Motor neuron (in vitro differentiated cells): ENCODE data around the gene SIVA1. TPM values are rescaled to one million over a fixed set of nuclear protein-coding genes. Genes with fewer than 3 reads are reported as not detected.

ENCODE experiments used
- ATAC-seq, 8 experiments: fragments of 200-7000 bp; cut with Tn5 transposase; replicated peaks in 6 of 8; 2 replicates each; pipeline ENCODE4 v1.8.0; 2021; ENCODE audit warnings: mild to moderate bottlenecking in 8 of 8, moderate library complexity in 8 of 8
- H3K27ac ChIP-seq, 2 donors: fragments of 250-450 bp; sonication (Bioruptor Pico); 2 replicates each; pipeline ENCODE4 v1.9.0; 2021; ENCODE audit warnings: antibody characterized with exemption in 2 of 2, mild to moderate bottlenecking in 2 of 2, moderate library complexity in 1 of 2
- H3K4me1 ChIP-seq, 2 donors: fragments of 250-450 bp; sonication (Bioruptor Pico); replicated peaks in 1 of 2; 2 replicates each; pipeline ENCODE4 v1.6.1; 2021; ENCODE audit warnings: antibody characterized with exemption in 2 of 2, mild to moderate bottlenecking in 2 of 2, moderate library complexity in 1 of 2
- H3K4me3 ChIP-seq, 5 donors: fragments of 250-450 bp; sonication (Bioruptor Pico); 2 replicates each; pipeline ENCODE4 v1.9.0; 2021; ENCODE audit warnings: antibody characterized with exemption in 5 of 5, mild to moderate bottlenecking in 5 of 5, moderate library complexity in 4 of 5
- WGBS, 10 experiments: fragments of 450-650 bp; shearing (Covaris generic); methylation state at CpG; one replicate each; pipeline ENCODE4 v1.0.0; 2022; 5-methylcytosine and 5-hydroxymethylcytosine counted together
- in situ Hi-C, 9 experiments: fragments of 400-800 bp; cut with MboI; loops; one replicate each; pipeline ENCODE4 v1.15.0; 2021; ENCODE audit warnings: low sequenced_read_pairs in 9 of 9, low pct_unique_long_range_greater_than_20kb in 2 of 9; ENCODE audit not compliant: unreplicated experiment in 9 of 9
- total RNA-seq, 8 experiments: library from RNA; unstranded; fragments of 300-600 nt; gene quantifications; 2 replicates each; pipeline versions ENCODE4 v1.2.3 to v1.2.4, GENCODE V29; 2022

SIVA1 gene
- total RNA-seq, 8 experiments from 2014 or later: 41.3 to 90.2 (median 52.7) TPM

- H3K27ac ChIP-seq: peak overlapping the region in 1 of 2 donors; percentile 81
- peaks cover 20 to 42% of the 10 kb centered on the region in 2 donors for H3K4me1 ChIP-seq
- in situ Hi-C loops: no loop called here
- peak overlapping the region in 4 of 5 donors; percentile 35 to 45 (median 40) for H3K4me3 ChIP-seq
- peak in 4 of 8 experiments; percentile 8 to 33 (median 16) for ATAC-seq
- WGBS, 10 experiments: 0 to 28% (median 8%) methylated on average over 1 to 7 of the region's 21 CpGs; no CpG with 5 or more reads in 6 of the 10 experiments
Measured at GRCh38 chr14:104799244-104800014, 46.5 kb downstream of the SIVA1 start.

DNA sequence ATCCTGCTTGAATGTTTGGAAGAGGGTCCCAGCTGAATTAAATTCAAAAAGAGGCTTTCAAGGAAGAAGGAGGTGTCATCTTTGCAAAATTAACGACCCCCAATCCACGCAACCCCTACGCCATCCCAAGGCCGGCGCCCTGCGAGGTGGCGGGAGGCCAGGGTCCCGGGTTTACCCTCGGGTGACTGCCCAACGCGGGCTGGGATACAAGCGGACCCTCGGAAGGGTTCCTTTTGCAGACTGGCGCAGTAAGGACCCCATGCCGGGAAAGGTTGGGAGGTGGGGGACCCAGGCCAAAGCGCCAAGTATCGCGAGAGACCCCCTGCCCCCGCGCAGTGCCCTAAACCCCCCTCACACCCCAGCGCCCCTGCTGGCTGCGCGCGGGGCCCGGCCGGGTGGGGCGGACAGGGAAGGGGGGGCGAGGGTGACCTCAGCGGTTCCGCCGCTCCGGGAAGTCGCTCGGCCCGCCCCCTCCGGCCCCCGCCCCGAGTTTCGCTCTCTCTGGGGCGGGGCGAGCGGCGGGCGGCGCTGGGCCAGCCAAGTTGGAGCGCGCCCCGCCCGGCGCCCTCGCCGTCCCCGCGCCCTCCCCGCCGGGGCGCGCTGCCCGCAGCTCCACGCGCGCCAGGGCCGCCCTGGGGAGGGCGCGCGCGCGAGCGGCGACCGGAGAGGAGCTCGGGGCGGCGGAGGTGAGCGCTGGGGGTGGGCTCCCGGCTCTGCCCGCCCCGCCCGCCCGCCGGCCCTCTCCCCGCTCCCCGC lies 47.2 kb downstream of the SIVA1 start:
- H3K27ac ChIP-seq: peak overlapping the region in 1 of 2 donors; percentile 81
- H3K4me3 ChIP-seq: peak overlapping the region; percentile 35 to 45 (median 37)
- in situ Hi-C loops: no loop called here

GRCh38 chr14:104800771-104801519 lies 48.0 kb downstream of the SIVA1 start, which contains the start of gene ZBTB42:
ZBTB42 (plus strand) TSS chr14:104801101; CDS start chr14:104801198, 97 bp downstream.
- ATAC-seq: peak in 3 of 8 experiments; percentile 21 to 58 (median 29)
- 0 to 100% (median 4%) methylated on average over 1 to 13 of the region's 105 CpGs; no CpG with 5 or more reads in 6 of the 10 experiments for WGBS, 10 experiments
- peaks cover 16 to 46% of the 10 kb centered on the region in 2 donors for H3K4me1 ChIP-seq
- in situ Hi-C loops: no loop called here
- peak within 1 kb of the TSS; percentile 35 to 45 (median 37) for H3K4me3 ChIP-seq
- H3K27ac ChIP-seq: peak within 1 kb of the TSS in 1 of 2 donors; percentile 81

More for the DNA sequence above, 47.2 kb downstream of the SIVA1 start:
- H3K4me1 ChIP-seq: peaks cover 18 to 43% of the 10 kb centered on the region in 2 donors
- ATAC-seq: peak; percentile 41 to 81 (median 69)
- whole genome bisulfite sequencing, 10 experiments: 0 to 6% methylated on average over 4 to 10 of the region's 83 CpGs; no CpG with 5 or more reads in 8 of the 10 experiments

DNA sequence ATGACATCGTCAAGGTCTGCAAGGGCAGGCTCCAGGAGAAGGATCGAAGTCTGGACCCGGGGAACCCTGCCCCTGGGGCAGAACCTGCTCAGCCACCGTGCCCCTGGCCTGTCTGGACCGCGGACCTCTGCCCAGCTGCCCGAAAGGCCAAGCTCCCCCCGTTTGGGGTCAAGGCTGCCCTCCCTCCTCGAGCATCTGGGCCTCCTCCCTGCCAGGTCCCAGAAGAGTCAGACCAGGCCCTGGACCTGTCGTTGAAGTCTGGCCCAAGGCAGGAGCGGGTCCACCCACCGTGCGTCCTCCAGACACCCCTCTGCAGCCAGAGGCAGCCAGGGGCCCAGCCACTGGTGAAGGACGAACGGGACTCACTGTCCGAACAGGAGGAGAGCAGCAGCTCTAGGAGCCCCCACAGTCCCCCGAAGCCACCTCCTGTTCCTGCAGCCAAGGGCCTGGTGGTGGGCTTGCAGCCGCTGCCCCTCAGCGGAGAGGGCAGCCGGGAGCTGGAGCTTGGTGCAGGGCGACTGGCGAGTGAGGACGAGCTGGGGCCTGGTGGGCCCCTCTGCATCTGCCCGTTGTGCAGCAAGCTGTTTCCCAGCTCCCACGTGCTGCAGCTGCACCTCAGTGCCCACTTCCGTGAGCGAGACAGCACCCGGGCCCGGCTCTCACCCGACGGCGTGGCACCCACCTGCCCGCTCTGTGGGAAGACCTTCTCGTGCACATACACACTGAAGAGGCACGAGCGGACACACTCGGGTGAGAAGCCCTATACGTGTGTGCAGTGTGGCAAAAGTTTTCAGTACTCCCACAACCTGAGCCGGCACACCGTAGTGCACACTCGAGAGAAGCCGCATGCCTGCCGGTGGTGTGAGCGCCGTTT lies 48.8 kb downstream of the SIVA1 start:
- no peak overlapping the region for H3K27ac ChIP-seq
- in situ Hi-C loops: no loop called here
- H3K4me1 ChIP-seq: peaks cover 13 to 38% of the 10 kb centered on the region in 2 donors
- ATAC-seq: no peak
- peak overlapping the region; percentile 35 to 45 (median 37) for H3K4me3 ChIP-seq
- WGBS, 10 experiments: 10 to 90% (median 74%) methylated on average over 1 to 14 of the region's 45 CpGs; no CpG with 5 or more reads in 4 of the 10 experiments

GRCh38 chr14:104802394-104803184 lies 49.6 kb downstream of the SIVA1 start:
- Histone ChIP-seq H3K4me1 (peaks cover 13 to 30% of the 10 kb centered on the region in 2 donors), H3K4me3 (no peak overlapping the region), H3K27ac (no peak overlapping the region)
- ATAC-seq: no peak
- in situ Hi-C loops: no loop called here
- 50 to 100% (median 90%) methylated on average over 1 to 6 of the region's 20 CpGs; no CpG with 5 or more reads in 4 of the 10 experiments for WGBS, 10 experiments

DNA sequence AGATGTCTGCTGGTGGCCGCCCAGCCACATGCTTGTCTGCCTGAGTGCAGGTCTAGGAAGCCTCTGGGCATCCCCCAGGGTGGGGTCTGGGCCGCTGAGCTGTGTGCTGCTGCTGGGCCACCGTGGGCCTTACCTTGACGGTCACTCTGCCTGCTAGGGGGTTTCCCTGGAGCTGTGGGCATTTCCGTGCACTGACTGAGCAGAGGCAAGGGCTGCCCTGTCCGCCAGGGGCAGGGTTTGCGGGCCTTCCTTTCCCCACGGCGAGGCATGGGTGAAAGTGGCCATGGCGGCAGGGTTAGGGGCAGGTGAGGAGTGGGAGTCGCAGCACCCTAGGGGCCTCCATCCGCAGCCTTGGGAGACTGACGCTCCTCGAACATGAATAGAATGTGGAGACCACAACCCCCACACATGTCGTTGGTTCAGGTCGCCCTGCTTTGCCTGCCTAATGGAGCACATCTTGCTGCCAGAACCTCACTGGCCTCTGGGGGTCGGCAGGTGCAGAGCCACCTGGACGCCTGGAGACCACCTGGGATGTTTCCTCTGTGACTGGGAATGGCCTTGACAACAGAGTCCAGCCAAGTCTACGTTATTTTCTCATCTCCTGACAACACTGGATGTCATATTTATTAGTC lies 50.4 kb downstream of the SIVA1 start:
- in situ Hi-C loops: no loop called here
- no peak for ATAC-seq

DNA sequence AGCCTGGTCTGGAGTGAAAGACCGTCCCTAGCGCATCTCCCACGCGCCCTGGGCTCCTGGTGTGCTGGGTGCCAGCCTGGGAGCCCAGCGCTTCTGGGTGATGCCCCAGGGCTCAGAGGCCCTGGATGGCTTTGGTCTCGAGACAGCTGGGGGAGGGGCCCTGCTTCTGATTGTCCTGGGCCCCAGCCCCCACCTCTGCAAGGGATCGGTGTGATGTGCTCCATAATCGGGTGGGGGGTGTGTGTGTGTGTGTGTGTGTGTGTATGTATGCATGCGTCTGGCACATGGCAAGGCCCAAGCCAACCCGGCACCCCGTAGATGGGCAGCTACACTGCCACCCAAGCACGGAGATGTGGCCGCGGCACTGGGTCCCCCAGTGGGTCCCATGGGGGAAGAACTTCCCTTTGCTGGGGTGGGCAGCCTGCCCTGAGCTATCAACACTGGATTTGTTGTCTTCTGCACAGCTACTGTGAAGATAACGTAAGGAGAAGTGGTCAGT lies 51.0 kb downstream of the SIVA1 start:
- in situ Hi-C loops: no loop called here
- H3K4me1 ChIP-seq: peaks cover 13 to 25% of the 10 kb centered on the region in 2 donors
- ATAC-seq: no peak
- H3K27ac ChIP-seq: no peak overlapping the region
- no peak overlapping the region for H3K4me3 ChIP-seq
- 76 to 100% (median 96%) methylated on average over 1 to 5 of the region's 15 CpGs; no CpG with 5 or more reads in 5 of the 10 experiments for WGBS, 10 experiments

More for the DNA sequence above, 50.4 kb downstream of the SIVA1 start:
- H3K4me3 ChIP-seq: no peak overlapping the region
- H3K4me1 ChIP-seq: peaks cover 13 to 25% of the 10 kb centered on the region in 2 donors
- 40 to 73% (median 62%) methylated on average over 1 to 4 of the region's 19 CpGs; no CpG with 5 or more reads in 4 of the 10 experiments for WGBS, 10 experiments
- H3K27ac ChIP-seq: no peak overlapping the region

DNA sequence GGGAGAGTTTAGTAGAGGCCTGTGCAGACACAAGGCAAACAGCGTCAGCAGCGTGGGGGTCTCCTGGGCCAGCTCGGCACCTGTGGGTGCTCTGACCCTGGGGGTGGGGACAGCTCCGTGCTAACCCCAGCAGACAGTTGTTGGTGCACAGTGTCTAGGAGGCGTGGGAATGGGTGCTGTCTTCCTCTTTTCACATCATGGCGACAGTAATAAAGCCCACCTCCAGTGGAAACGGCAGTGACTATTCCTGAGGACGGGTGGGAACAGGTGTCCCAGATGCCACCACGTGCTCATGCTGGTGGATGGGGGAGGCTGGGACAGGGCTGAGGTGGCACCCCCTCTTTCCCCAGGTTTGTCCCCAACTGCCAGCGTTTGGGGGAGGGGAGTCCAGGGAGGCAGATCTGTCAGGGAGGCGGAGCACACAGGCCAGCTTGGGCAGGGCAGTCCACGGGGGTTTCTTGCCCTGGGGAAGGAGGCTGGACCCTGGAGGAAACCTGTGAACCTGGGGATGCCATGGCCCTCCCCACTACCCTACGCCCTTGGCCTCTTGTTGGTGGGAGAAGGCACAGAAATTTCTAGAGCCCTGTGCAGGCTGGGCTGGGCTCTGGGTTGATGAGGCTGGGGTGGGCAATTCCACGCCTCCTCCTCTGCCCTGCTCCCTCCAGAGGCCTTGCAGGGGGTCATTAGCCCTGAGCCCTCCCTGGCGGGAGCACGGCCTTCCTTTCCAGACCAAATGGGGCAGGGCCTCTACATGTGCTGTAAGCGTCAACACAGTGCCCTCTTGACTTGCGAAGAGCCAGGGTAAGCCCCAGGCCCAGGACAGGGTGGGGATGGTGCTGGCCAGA lies 51.8 kb downstream of the SIVA1 start:
- Histone ChIP-seq H3K27ac (no peak overlapping the region), H3K4me3 (no peak overlapping the region), H3K4me1 (peaks cover 11 to 19% of the 10 kb centered on the region in 2 donors)
- WGBS, 10 experiments: 50 to 85% (median 67%) methylated on average over 2 to 8 of the region's 18 CpGs; no CpG with 5 or more reads in 5 of the 10 experiments
- ATAC-seq: no peak
- in situ Hi-C loops: no loop called here

DNA sequence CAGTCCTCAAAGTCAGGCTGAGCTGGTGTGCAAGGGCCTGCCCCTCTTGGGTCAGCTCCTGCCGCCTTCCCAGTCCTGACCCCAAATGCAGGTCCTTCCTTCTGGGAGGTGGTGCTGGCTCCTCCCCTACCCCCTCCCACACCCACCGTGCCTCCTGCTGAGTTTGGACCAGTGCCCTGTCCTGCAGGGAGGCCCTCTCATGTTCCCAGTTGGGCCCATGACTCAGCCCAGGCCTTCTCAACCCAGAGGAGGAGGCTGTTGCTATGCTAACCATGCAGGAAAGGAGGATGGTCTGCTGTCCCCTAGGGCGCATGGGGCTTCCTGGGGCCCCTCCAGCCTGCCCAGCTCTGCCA lies 52.4 kb downstream of the SIVA1 start:
- in situ Hi-C loops: no loop called here
- ATAC-seq: peak in 6 of 8 experiments; percentile 9 to 65 (median 44)
- no peak overlapping the region for H3K4me3 ChIP-seq
- WGBS, 10 experiments: 37 to 60% methylated on average over 1 to 3 of the region's 3 CpGs; no CpG with 5 or more reads in 8 of the 10 experiments
- H3K27ac ChIP-seq: no peak overlapping the region
- peaks cover 7 to 15% of the 10 kb centered on the region in 2 donors for H3K4me1 ChIP-seq

- H3K27ac ChIP-seq: no peak overlapping the region
- WGBS, 10 experiments: 40 to 90% (median 72%) methylated on average over 1 to 8 of the region's 14 CpGs; no CpG with 5 or more reads in 3 of the 10 experiments
- peaks cover 7 to 15% of the 10 kb centered on the region in 2 donors for H3K4me1 ChIP-seq
- in situ Hi-C loops: no loop called here
- no peak overlapping the region for H3K4me3 ChIP-seq
- ATAC-seq: no peak
Measured at GRCh38 chr14:104805941-104806624, 53.1 kb downstream of the SIVA1 start.
